GM19467 (cell line): ENCODE measurements around the gene PITPNC1.
"Not testable (repeated sequence)": the region's sequence is repeated elsewhere in the genome, so short reads cannot be mapped to it uniquely, and the experiment has no call there.

Source experiments
- ATAC-seq: cut with Tn5 transposase; IDR thresholded peaks from one replicate; pipeline ENCODE4 v1.9.1; 2021; ENCODE audit warnings: mild to moderate bottlenecking, moderate library complexity; ENCODE audit not compliant: unreplicated experiment

Gene PITPNC1

GRCh38 chr17:67482764-67483163 is 105.7 kb downstream of the PITPNC1 start:
- ATAC-seq, result no peak

- no peak for ATAC-seq
Observed at GRCh38 chr17:67484261-67484660, 107.2 kb downstream of the PITPNC1 start.

- no peak for ATAC-seq
Observed at GRCh38 chr17:67485666-67486065, 108.6 kb downstream of the PITPNC1 start.

GRCh38 chr17:67487506-67487905 is 110.4 kb downstream of the PITPNC1 start:
- ATAC-seq, result no peak

GRCh38 chr17:67488161-67488560 is 111.1 kb downstream of the PITPNC1 start:
- no peak for ATAC-seq

GRCh38 chr17:67488768-67489167 is 111.7 kb downstream of the PITPNC1 start:
- no peak for ATAC-seq

GRCh38 chr17:67489273-67489672 is 112.2 kb downstream of the PITPNC1 start:
- no peak for ATAC-seq

- no peak for ATAC-seq
Observed at GRCh38 chr17:67490471-67490870, 113.4 kb downstream of the PITPNC1 start.

GRCh38 chr17:67491009-67491680 is 114.1 kb downstream of the PITPNC1 start:
- ATAC-seq, result no peak

- ATAC-seq, result no peak
Observed at GRCh38 chr17:67491681-67492024, 114.6 kb downstream of the PITPNC1 start.

GRCh38 chr17:67492251-67492740 is 115.2 kb downstream of the PITPNC1 start:
- ATAC-seq, result no peak

GRCh38 chr17:67492824-67493517 is 115.9 kb downstream of the PITPNC1 start:
- ATAC-seq, result no peak

GRCh38 chr17:67493812-67494211 is 116.7 kb downstream of the PITPNC1 start:
- ATAC-seq, result no peak

- not testable (repeated sequence) for ATAC-seq
Observed at GRCh38 chr17:67495534-67495933, 118.5 kb downstream of the PITPNC1 start.

- no peak for ATAC-seq
Observed at GRCh38 chr17:67496286-67496685, 119.2 kb downstream of the PITPNC1 start.

- ATAC-seq, result no peak
Observed at GRCh38 chr17:67499685-67500084, 122.6 kb downstream of the PITPNC1 start.

- ATAC-seq, result no peak
Observed at GRCh38 chr17:67500261-67500660, 123.2 kb downstream of the PITPNC1 start.

GRCh38 chr17:67500677-67501300 is 123.7 kb downstream of the PITPNC1 start:
- no peak for ATAC-seq

GRCh38 chr17:67502151-67502550 is 125.1 kb downstream of the PITPNC1 start:
- ATAC-seq, result no peak

- no peak for ATAC-seq
Observed at GRCh38 chr17:67503184-67503583, 126.1 kb downstream of the PITPNC1 start.

- ATAC-seq, result no peak
Observed at GRCh38 chr17:67503739-67504138, 126.7 kb downstream of the PITPNC1 start.

- no peak for ATAC-seq
Observed at GRCh38 chr17:67504182-67504581, 127.1 kb downstream of the PITPNC1 start.
